Activated naive CD4-positive, alpha-beta T cell treated with anti-CD3 and anti-CD28 coated beads for 36 hours (primary cell): ENCODE data around the gene FAM161A. TPM values are rescaled to one million over a fixed set of nuclear protein-coding genes. Genes with fewer than 3 reads are reported as not detected.
"Not testable (repeated sequence)": the region's sequence is repeated elsewhere in the genome, so short reads cannot be mapped to it uniquely, and the experiment has no call there.

Experiments
- CTCF ChIA-PET: fragments of 350-600 bp; sonication (Branson Sonifier 250); formaldehyde crosslinking; loops from one replicate; lab custom pipeline; 2021; ENCODE audit warnings: antibody characterized with exemption; lab: Charles Lee
- DNase-seq: peaks from one replicate; pipeline ENCODE4 v3.0.0-alpha.2; 2020
- H3K27ac Mint-ChIP-seq: one replicate; pipeline ENCODE4 v1.8.0; 2021; ENCODE audit warnings: mild to moderate bottlenecking, mixed read lengths
- H3K27me3 Mint-ChIP-seq: one replicate; pipeline ENCODE4 v1.8.0; 2021; ENCODE audit warnings: low read depth, mixed read lengths
- H3K36me3 Mint-ChIP-seq: one replicate; pipeline ENCODE4 v1.8.0; 2021; ENCODE audit warnings: low read depth, mixed read lengths
- H3K4me1 Mint-ChIP-seq: one replicate; pipeline ENCODE4 v1.8.0; 2021; ENCODE audit warnings: low read depth, mixed read lengths
- H3K4me3 Mint-ChIP-seq: one replicate; pipeline ENCODE4 v1.8.0; 2021; ENCODE audit warnings: mild to moderate bottlenecking, moderate library complexity, mixed read lengths
- H3K9me3 Mint-ChIP-seq: one replicate; pipeline ENCODE4 v1.8.0; 2021; ENCODE audit warnings: mixed read lengths
- intact Hi-C: fragments of 100-400 bp; cut with micrococcal nuclease; formaldehyde crosslinking; loops from one replicate; pipeline ENCODE4 v1.15.1; 2023
- total RNA-seq, 2 experiments: library from RNA; stranded (reverse); gene quantifications; one replicate each; pipeline ENCODE4 v1.2.3, GENCODE V29; 2021

The FAM161A gene
- total RNA-seq, 2 experiments from 2014 or later: 4.0 to 5.0 TPM

DNA sequence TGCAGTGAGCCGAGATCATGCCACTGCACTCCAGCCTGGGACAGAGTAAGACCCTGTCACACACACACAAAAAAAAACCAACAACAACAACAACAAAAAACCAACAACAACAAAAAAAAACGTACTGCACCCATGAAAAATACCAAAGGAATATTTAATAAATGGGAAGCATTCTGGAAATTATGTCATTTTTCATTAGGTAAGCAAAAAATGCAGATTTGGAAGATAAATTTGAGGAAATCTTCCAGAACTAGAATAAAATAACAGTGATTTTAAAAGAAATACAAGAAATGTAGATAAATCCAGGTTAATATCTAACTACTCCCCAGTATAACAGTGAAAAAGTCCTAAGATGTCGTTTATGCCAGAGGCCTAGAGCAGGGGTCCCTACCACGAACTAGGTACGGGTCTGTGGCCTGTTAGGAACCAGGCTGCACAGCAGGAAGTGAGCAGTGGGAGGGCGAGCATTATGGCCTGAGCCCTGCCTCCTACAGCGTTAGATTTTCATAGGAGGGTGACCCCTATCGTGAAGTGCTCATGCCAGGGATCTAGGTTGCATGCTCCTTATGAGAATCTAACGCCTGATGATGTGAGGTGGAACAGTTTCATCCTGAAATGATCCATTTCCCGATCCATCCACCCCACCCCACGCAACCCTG is 21.5 kb downstream of the FAM161A start:
- CTCF ChIA-PET: no interaction called here
- H3K4me3 Mint-ChIP-seq: no peak overlapping the region
- H3K27me3 Mint-ChIP-seq: no peaks in the 10 kb centered on the region

DNA sequence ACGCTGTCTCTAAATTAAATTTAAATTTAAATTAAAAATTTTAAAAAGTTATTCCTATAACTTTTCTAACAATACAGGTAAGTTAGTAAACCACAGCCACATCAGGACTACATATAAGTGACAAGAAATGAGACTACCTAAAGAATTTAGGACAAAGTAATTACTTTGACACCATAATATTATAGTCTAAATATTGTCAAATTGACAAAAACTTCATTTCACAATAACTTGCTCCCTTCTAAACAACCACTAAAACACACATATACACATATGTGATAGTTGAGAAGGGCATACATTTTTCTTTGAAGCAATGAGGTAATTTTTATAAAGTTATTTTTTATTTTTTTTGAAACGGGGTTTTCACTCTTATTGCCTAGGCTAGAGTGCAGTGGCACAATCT is 31.6 kb downstream of the FAM161A start:
- no peaks in the 10 kb centered on the region for H3K36me3 Mint-ChIP-seq
- DNase-seq: no peak
- H3K9me3 Mint-ChIP-seq: no peaks in the 10 kb centered on the region
- no peak overlapping the region for H3K4me3 Mint-ChIP-seq
- intact Hi-C loops: no loop called here
- H3K27ac Mint-ChIP-seq: no peak overlapping the region
- no peaks in the 10 kb centered on the region for H3K4me1 Mint-ChIP-seq
- no peaks in the 10 kb centered on the region for H3K27me3 Mint-ChIP-seq
- CTCF ChIA-PET: no interaction called here

More for the DNA sequence above, 21.5 kb downstream of the FAM161A start:
- Mint-ChIP-seq H3K4me1 (no peaks in the 10 kb centered on the region), H3K27ac (no peak overlapping the region), H3K36me3 (peaks cover 9% of the 10 kb centered on the region), H3K9me3 (no peaks in the 10 kb centered on the region)
- no peak for DNase-seq
- intact Hi-C loops: no loop called here

DNA sequence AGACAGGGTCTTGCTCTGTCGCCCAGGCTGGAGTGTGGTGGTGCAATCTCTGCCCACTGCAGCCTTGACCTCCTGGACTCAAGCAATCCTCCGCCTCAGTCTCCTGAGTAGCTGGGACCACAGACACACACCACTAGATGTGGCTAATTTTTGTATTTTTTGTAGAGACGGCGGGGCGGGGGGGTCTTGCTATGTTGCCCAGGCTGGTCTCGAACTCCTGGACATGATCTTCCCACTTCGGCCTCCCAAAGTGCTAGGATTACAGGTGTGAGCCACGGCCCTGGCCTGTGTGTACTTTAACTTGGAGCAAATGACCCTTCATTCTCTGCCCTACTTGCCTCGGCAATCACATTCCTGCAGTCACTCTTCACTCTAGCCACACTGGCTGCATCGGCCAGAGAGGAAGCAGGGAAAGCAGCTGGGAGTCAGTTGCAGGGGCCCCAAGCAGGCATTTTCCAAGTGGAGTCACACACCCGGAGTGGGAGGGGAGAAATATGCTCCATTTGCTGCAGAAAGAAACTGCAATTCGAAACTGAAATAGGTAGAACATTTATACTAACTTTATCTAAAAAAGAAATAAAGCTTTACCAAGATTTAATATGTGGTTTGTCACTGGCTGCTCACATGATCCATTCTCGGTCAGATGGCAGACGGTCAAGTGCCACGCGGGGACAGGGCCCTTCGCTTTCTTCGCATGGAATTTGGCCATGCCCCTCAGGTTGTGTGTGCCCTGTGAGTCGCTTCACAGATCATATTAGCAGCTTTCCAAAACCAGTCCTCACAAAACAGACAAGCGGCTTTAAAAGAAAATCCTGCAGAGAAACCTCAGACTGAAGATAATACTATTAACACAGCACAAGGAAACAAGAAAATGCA is 37.1 kb downstream of the FAM161A start:
- H3K27ac Mint-ChIP-seq: no peak overlapping the region
- DNase-seq: no peak
- no peaks in the 10 kb centered on the region for H3K27me3 Mint-ChIP-seq
- CTCF ChIA-PET: no interaction called here
- intact Hi-C loops: no loop called here
- H3K4me3 Mint-ChIP-seq: no peak overlapping the region
- H3K9me3 Mint-ChIP-seq: no peaks in the 10 kb centered on the region
- no peaks in the 10 kb centered on the region for H3K36me3 Mint-ChIP-seq
- H3K4me1 Mint-ChIP-seq: no peaks in the 10 kb centered on the region

DNA sequence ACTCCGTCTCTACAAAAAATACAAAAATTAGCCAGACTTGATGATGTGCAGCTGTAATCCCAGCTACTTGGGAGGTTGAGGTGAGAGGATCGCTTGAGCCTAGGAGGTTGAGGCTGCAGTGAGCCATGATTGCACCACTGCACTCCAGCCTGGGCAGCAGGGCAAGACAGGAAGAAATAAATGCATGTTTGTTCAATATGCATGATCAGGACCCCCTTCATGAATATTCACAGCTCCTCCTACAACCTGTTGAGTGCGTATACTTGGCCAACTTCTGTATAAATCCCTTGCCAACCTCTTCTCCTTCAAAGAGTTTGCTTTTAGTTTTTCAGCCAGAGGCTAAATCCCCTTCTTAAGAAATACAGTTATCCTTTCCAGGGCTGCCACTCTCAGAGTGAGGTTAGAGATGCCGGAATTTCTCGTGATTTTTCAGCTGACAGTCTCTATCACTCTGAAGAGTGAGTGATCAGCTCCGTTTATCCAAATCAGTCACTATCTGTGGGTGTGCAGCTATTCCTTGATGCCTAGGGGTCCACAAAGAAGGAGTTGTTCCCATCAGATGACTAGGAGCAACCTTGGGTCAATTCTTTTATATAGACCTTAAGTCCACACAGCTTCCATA is 39.2 kb downstream of the FAM161A start:
- H3K4me3 Mint-ChIP-seq: no peak overlapping the region
- no peaks in the 10 kb centered on the region for H3K4me1 Mint-ChIP-seq
- H3K9me3 Mint-ChIP-seq: no peaks in the 10 kb centered on the region
- H3K36me3 Mint-ChIP-seq: no peaks in the 10 kb centered on the region
- H3K27me3 Mint-ChIP-seq: no peaks in the 10 kb centered on the region
- CTCF ChIA-PET: no interaction called here
- intact Hi-C loops: no loop called here
- no peak for DNase-seq
- H3K27ac Mint-ChIP-seq: no peak overlapping the region

DNA sequence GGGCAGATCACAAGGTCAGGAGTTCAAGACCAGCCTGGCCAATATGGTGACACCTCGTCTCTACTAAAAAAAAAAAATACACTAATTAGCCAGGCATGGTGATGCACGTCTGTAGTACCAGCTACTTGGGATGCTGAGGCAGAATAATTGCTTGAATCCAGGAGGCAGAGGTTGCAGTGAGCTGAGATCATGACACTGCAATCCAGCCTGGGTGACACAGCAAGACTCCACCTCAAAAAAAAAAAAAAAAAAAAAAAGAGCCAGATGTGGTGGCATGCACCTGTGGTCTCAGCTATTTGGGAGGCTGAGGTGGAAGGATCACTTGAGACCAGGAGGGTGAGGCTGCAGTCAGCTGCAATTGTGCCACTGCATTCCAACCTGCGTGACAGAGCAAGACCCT is 40.5 kb downstream of the FAM161A start:
- H3K9me3 Mint-ChIP-seq, H3K27ac Mint-ChIP-seq, H3K4me1 Mint-ChIP-seq, intact Hi-C loops, H3K27me3 Mint-ChIP-seq, DNase-seq, H3K36me3 Mint-ChIP-seq, H3K4me3 Mint-ChIP-seq: not testable (repeated sequence)
- CTCF ChIA-PET: interaction anchor here (0.6 to 0.7 kb wide), 2 partner anchors 24 to 470 kb away, joined by 3 read pairs; no protein-coding TSS in a partner anchor

DNA sequence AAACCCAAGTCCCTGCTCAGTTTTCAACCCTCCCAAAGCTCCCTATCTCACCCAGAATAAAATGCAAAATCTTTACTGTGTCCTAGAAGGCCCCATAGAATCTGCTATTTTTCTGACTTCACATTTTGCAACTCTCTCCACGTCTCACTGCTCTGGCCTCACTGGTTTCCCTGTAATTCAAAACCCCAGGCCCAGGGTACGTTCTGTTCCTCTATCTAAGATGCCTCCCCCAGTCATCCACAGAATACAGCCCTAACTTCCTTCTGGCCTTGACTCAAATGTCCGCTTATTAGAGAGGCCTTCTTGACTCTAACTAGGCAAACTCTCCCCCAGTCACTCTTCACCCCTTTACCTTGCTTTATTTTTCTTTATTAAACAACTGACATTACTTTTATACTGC is 42.0 kb downstream of the FAM161A start:
- Mint-ChIP-seq H3K9me3 (no peaks in the 10 kb centered on the region), H3K27ac (no peak overlapping the region), H3K36me3 (no peaks in the 10 kb centered on the region), H3K4me1 (peaks cover 3% of the 10 kb centered on the region), H3K27me3 (no peaks in the 10 kb centered on the region), H3K4me3 (no peak overlapping the region)
- no peak for DNase-seq
- intact Hi-C loops: no loop called here
- CTCF ChIA-PET: no interaction called here

DNA sequence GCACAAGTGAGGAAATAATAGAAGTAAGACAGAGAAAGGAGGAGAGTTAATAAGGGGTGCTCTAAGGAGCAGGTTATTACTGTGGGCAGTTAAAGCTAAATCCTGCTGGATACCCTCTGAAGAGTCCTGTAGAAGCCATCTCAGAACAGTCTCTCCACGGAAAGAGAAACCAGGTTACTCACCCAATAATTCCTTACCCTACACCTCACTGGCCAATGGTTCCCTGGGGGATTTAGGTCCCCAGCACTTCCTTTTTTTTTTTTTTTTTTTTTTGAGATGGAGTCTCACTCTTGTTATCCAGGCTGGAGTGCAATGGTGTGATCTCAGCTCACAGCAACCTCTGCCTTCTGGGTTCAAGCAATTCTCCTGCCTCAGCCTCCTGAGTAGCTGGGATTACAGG is 43.7 kb downstream of the FAM161A start:
- H3K27ac Mint-ChIP-seq, H3K9me3 Mint-ChIP-seq, DNase-seq, intact Hi-C loops, CTCF ChIA-PET, H3K27me3 Mint-ChIP-seq, H3K4me3 Mint-ChIP-seq, H3K36me3 Mint-ChIP-seq, H3K4me1 Mint-ChIP-seq: not testable (repeated sequence)

DNA sequence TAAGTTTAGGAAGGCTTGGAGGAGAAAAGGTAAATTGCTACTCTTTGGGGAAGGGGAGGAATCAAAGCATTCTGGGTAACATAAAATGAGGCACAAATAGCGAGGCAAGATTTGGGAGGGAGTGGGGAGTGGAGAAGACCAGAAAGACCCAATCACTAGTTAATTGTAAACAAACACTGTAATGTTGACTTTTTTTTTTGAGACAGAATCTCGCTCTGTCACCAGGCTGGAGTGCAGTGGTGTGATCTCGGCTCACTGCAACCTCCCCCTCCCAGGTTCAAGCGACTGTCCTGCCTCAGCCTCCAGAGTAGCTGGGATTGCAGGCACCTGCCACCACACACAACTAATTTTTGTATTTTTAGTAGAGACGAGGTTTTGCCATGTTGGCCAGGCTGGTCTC is 45.2 kb downstream of the FAM161A start:
- H3K4me3 Mint-ChIP-seq, DNase-seq, intact Hi-C loops, H3K9me3 Mint-ChIP-seq, H3K27me3 Mint-ChIP-seq, H3K36me3 Mint-ChIP-seq, H3K27ac Mint-ChIP-seq, H3K4me1 Mint-ChIP-seq: not testable (repeated sequence)
- CTCF ChIA-PET: interaction anchor here (0.6 kb wide), 1 partner anchor 150 kb away, joined by 3 read pairs; no protein-coding TSS in a partner anchor

DNA sequence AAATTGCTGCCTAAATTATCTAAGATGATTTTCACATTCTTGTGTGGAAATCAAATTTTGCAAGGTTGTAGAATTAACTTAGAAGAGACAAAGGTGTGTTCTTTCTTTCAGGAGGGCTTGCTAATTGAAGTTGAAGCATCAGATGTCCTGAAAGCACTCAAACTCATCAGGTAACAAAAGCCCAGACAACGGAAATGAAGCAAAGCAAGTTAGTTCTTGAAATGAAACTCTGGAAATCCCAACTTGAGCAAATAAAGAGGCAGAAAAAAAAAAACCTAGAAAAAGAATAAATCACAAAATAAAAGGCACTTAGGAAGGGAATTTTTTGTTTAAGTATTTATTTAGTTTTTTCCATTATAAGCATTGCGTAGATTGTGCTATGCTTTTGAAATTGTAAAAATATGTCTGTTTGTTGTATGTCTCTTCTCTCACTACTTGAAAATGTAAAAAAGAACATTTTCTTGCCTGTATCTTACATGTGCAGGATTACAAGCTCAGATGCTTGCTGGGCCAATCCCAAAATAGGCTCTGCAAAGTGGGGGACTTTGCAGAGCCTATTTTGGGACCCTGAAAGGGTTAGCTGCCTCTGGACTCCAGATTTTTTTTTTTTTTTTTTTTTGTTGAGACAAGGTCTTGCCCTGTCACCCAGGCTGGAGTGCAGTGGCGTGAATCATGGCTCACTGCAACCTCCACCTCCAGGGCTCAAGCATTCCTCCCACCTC is 46.7 kb downstream of the FAM161A start:
- no peaks in the 10 kb centered on the region for H3K36me3 Mint-ChIP-seq
- H3K27ac Mint-ChIP-seq: no peak overlapping the region
- intact Hi-C loops: no loop called here
- no peaks in the 10 kb centered on the region for H3K9me3 Mint-ChIP-seq
- CTCF ChIA-PET: interaction anchor here (0.6 to 1.2 kb wide), 5 partner anchors 41 to 651 kb away, joined by 3 to 8 read pairs (median 4); no protein-coding TSS in a partner anchor
- DNase-seq: no peak
- peaks cover 4% of the 10 kb centered on the region for H3K27me3 Mint-ChIP-seq
- H3K4me3 Mint-ChIP-seq: no peak overlapping the region
- peaks cover 3% of the 10 kb centered on the region for H3K4me1 Mint-ChIP-seq

DNA sequence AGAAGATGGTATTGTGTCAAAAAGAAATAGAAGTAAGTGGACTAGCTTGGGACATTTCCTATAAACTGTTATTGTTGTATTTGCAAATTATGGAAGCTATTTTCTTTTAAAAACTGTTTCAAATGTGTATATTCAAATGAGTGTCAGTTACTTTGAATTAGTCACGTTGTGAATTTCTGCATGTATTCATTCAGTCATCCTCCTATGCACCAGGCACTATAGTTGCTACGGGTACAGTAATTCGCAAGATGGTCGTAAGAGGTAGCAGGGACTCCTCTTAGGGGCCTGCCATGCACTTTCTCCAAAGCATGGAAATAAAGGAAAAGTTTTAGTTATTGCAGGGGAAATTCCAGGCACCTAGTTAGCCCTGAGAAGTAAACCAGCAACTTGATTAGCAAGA is 51.3 kb downstream of the FAM161A start:
- no peaks in the 10 kb centered on the region for H3K9me3 Mint-ChIP-seq
- peaks cover 3% of the 10 kb centered on the region for H3K4me1 Mint-ChIP-seq
- H3K27ac Mint-ChIP-seq: no peak overlapping the region
- CTCF ChIA-PET: no interaction called here
- intact Hi-C loops: no loop called here
- DNase-seq: no peak
- no peaks in the 10 kb centered on the region for H3K36me3 Mint-ChIP-seq
- H3K27me3 Mint-ChIP-seq: peaks cover 4% of the 10 kb centered on the region
- no peak overlapping the region for H3K4me3 Mint-ChIP-seq

DNA sequence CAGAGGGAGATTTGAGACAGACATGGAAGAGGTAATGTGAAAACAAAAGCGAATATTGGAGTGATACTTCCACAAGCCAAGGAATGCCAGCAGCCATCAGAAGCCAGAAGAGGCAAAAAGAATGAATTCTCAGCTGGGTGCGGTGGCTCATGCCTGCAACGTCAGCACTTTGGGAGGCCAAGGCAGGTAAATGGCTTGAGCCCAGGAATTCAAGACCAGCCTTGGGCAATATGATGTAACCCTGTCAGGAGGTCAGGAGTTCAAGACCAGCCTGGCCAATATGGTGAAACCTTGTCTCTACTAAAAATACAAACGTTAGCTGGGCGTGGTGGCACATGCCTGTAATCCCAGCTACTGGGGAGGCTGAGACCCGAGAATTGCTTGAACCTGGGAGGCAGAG is 54.8 kb downstream of the FAM161A start:
- DNase-seq: no peak
- Mint-ChIP-seq H3K27me3 (no peaks in the 10 kb centered on the region), H3K36me3 (no peaks in the 10 kb centered on the region), H3K4me3 (no peak overlapping the region), H3K9me3 (no peaks in the 10 kb centered on the region), H3K27ac (no peak overlapping the region), H3K4me1 (no peaks in the 10 kb centered on the region)
- intact Hi-C loops: no loop called here
- CTCF ChIA-PET: no interaction called here

DNA sequence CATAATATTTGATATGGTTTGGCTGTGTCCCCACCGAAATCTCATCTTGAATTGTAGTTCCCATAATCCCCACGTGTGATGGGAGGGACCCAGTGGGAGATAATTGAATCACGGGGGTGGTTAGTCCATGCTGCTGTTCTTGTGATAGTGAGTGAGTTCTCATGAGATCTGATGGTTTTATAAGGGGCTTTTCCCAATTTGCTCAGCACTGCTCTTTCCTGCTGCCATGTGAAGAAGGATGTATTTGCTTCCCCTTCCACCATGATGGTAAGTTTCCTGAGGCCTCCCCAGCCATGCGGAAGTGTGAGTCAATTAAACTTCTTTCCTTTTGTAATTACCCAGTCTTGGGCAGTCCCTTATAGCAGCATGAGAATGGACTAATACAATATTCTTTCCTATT is 56.4 kb downstream of the FAM161A start:
- H3K27ac Mint-ChIP-seq, H3K36me3 Mint-ChIP-seq, H3K9me3 Mint-ChIP-seq, H3K4me1 Mint-ChIP-seq, H3K27me3 Mint-ChIP-seq, H3K4me3 Mint-ChIP-seq, CTCF ChIA-PET, DNase-seq, intact Hi-C loops: not testable (repeated sequence)
